HEK293T (cell line): ENCODE data around the gene CEP41.

Source experiments
- BHLHE40 ChIP-seq: fragments of 450-650 bp; IDR thresholded peaks from 2 replicates; pipeline ENCODE4 v1.6.1; 2016; ENCODE audit warnings: mild to moderate bottlenecking, moderate library complexity, borderline replicate concordance
- FOXA1 ChIP-seq: fragments of 450-650 bp; IDR thresholded peaks from 2 replicates; pipeline ENCODE4 v1.6.1; 2016; ENCODE audit warnings: mild to moderate bottlenecking
- FOXM1 ChIP-seq: fragments of 450-650 bp; IDR thresholded peaks from 2 replicates; pipeline ENCODE4 v1.6.1; 2017; ENCODE audit warnings: mild to moderate bottlenecking, borderline replicate concordance
- HDGF ChIP-seq: fragments of 450-650 bp; IDR thresholded peaks from 2 replicates; pipeline ENCODE4 v1.6.1; 2017; ENCODE audit warnings: antibody characterized with exemption, borderline replicate concordance
- LEF1 ChIP-seq: fragments of 450-650 bp; IDR thresholded peaks from 2 replicates; pipeline ENCODE4 v1.6.1; 2017; ENCODE audit warnings: mild to moderate bottlenecking, borderline replicate concordance
- PKNOX1 ChIP-seq: fragments of 450-650 bp; IDR thresholded peaks from 2 replicates; pipeline ENCODE4 v1.6.1; 2016
- SP1 ChIP-seq: fragments of 450-650 bp; IDR thresholded peaks from 2 replicates; pipeline ENCODE4 v1.6.1; 2017
- SUZ12 ChIP-seq: fragments of 450-650 bp; IDR thresholded peaks from 2 replicates; pipeline ENCODE4 v1.6.1; 2016; ENCODE audit warnings: mild to moderate bottlenecking
- ZNF384 ChIP-seq: fragments of 450-650 bp; IDR thresholded peaks from 2 replicates; pipeline ENCODE4 v1.6.1; 2016

GRCh38 chr7:130452951-130453350 lies 12.1 kb upstream of the CEP41 start:
- TF ChIP-seq ZNF384: no peak
- TF ChIP-seq FOXA1: no peak
- TF ChIP-seq BHLHE40: no peak
- no peak for TF ChIP-seq LEF1
- TF ChIP-seq SP1: no peak
- TF ChIP-seq FOXM1: no peak
- TF ChIP-seq SUZ12: no peak
- TF ChIP-seq HDGF: no peak
- TF ChIP-seq PKNOX1: no peak
